A673 (cell line): ENCODE results near the gene PCDHGB4. TPM values are rescaled to one million over a fixed set of nuclear protein-coding genes. Genes with fewer than 3 reads are reported as not detected.
"Not testable (repeated sequence)": the region's sequence is repeated elsewhere in the genome, so short reads cannot be mapped to it uniquely, and the experiment has no call there.

Experiments
- BruUV-seq: library from RNA; stranded (reverse); fragments of 400-500 nt; replicated peaks from 2 replicates; lab custom pipeline; 2021; lab: Mats Ljungman, UMichigan
- CTCF ChIA-PET: fragments of 300-600 bp; sonication (Branson Sonifier 250); formaldehyde crosslinking; loops from one replicate; lab custom pipeline; 2022; ENCODE audit warnings: antibody characterized with exemption; lab: Charles Lee
- POLR2A ChIA-PET: fragments of 300-600 bp; sonication (Branson Sonifier 250); formaldehyde crosslinking; loops from one replicate; lab custom pipeline; 2022; ENCODE audit warnings: antibody characterized with exemption; ENCODE audit not compliant: low non-redundant PET; lab: Charles Lee
- DNase-seq: peaks from one replicate; pipeline ENCODE4 v3.0.0-alpha.2; 2015; ENCODE audit warnings: low spot score
- H3K27ac ChIP-seq: fragments of 200-600 bp; sonication (generic); 2 replicates; pipeline ENCODE4 v1.5.1; 2016; ENCODE audit warnings: mixed run types, low read depth, mild to moderate bottlenecking, mixed read lengths, antibody characterized with exemption, low read length; ENCODE audit not compliant: poor library complexity, severe bottlenecking
- H3K27me3 ChIP-seq: fragments of 200-600 bp; sonication (generic); replicated peaks from 2 replicates; pipeline ENCODE4 v1.6.1; 2017; ENCODE audit warnings: mixed run types, low read depth, mild to moderate bottlenecking, mixed read lengths, antibody characterized with exemption, low read length; ENCODE audit not compliant: insufficient read depth, poor library complexity
- H3K36me3 ChIP-seq: fragments of 200-600 bp; sonication (generic); 2 replicates; pipeline ENCODE4 v1.6.1; 2016; ENCODE audit warnings: mixed run types, mild to moderate bottlenecking, mixed read lengths, antibody characterized with exemption, low read length; ENCODE audit not compliant: insufficient read depth, poor library complexity, severe bottlenecking
- H3K4me1 ChIP-seq: fragments of 200-600 bp; sonication (generic); 2 replicates; pipeline ENCODE4 v1.6.1; 2017; ENCODE audit warnings: mixed run types, mild to moderate bottlenecking, mixed read lengths, antibody characterized with exemption, low read length; ENCODE audit not compliant: insufficient read depth, poor library complexity, severe bottlenecking
- H3K4me3 ChIP-seq: fragments of 200-600 bp; sonication (generic); 2 replicates; pipeline ENCODE4 v1.5.1; 2016; ENCODE audit warnings: low read depth, mixed run types, mild to moderate bottlenecking, mixed read lengths, low read length; ENCODE audit not compliant: poor library complexity, severe bottlenecking
- H3K9me3 ChIP-seq: fragments of 200-600 bp; sonication (generic); 2 replicates; pipeline ENCODE4 v1.6.1; 2016; ENCODE audit warnings: mixed run types, low read depth, mild to moderate bottlenecking, mixed read lengths, antibody characterized with exemption, low read length; ENCODE audit not compliant: poor library complexity, severe bottlenecking
- CTCF ChIP-seq: fragments of 300-800, 200-600 bp; sonication (generic); conservative IDR thresholded peaks from 2 replicates; pipeline ENCODE4 v1.5.1; 2017; ENCODE audit warnings: low read depth, mild to moderate bottlenecking, antibody characterized with exemption, low read length, moderate library complexity, mixed read lengths
- EZH2 ChIP-seq: fragments of 200-600 bp; sonication (generic); IDR thresholded peaks from 2 replicates; pipeline ENCODE4 v1.6.1; 2017; ENCODE audit warnings: borderline replicate concordance, low read depth, mild to moderate bottlenecking, mixed read lengths, antibody characterized with exemption, low read length; ENCODE audit not compliant: poor library complexity, severe bottlenecking
- intact Hi-C: fragments of 100-400 bp; cut with micrococcal nuclease; formaldehyde crosslinking; loops from one replicate; pipeline ENCODE4 v1.10.0; 2022; ENCODE audit not compliant: unreplicated experiment
- total RNA-seq: library from RNA; stranded (reverse); gene quantifications from 2 replicates; pipeline ENCODE4 v1.2.3, GENCODE V29; 2021

Gene PCDHGB4
- total RNA-seq, 1 experiment from 2014 or later = 2.5 TPM

GRCh38 chr5:141345327-141345726 is 42.2 kb upstream of the PCDHGB4 start:
- ChIA-PET POLR2A (no interaction called here), CTCF (no interaction called here)
- no TSS peak for BruUV-seq
- intact Hi-C loops = no loop called here
- H3K4me1 ChIP-seq = no peaks in the 10 kb centered on the region
- H3K9me3 ChIP-seq = peaks cover 10% of the 10 kb centered on the region
- no peak for DNase-seq
- no peak overlapping the region for H3K27ac ChIP-seq
- H3K36me3 ChIP-seq = no peaks in the 10 kb centered on the region
- no peak overlapping the region for H3K4me3 ChIP-seq
- TF ChIP-seq EZH2 = no peak
- no peak for TF ChIP-seq CTCF
- H3K27me3 ChIP-seq = no peaks in the 10 kb centered on the region

GRCh38 chr5:141346017-141346416 is 41.5 kb upstream of the PCDHGB4 start:
- DNase-seq, BruUV-seq, H3K27me3 ChIP-seq, H3K27ac ChIP-seq, POLR2A ChIA-PET, H3K4me3 ChIP-seq, H3K36me3 ChIP-seq, H3K4me1 ChIP-seq, CTCF ChIA-PET, intact Hi-C loops: not testable (repeated sequence)
- peaks cover 12% of the 10 kb centered on the region for H3K9me3 ChIP-seq

GRCh38 chr5:141349917-141350619 is 37.4 kb upstream of the PCDHGB4 start, which contains the start of gene PCDHGB1:
TSS of gene PCDHGB1 (plus strand) at chr5:141350099. CDS start at chr5:141350261, 162 bp downstream.
- H3K9me3 ChIP-seq = peaks cover 32% of the 10 kb centered on the region
- POLR2A ChIA-PET = no interaction called here
- peak within 1 kb of the TSS; percentile 24 for H3K4me3 ChIP-seq
- intact Hi-C loops = loop anchor here (5.0 kb wide), 1 partner anchor 212 kb away; no protein-coding TSS in a partner anchor
- TF ChIP-seq CTCF = peak; percentile 76
- no peak for TF ChIP-seq EZH2
- peak; percentile 87 for DNase-seq
- H3K4me1 ChIP-seq = no peaks in the 10 kb centered on the region
- TSS peak; percentile 76 for BruUV-seq
- peak within 1 kb of the TSS; percentile 12 for H3K27ac ChIP-seq
- H3K27me3 ChIP-seq = no peaks in the 10 kb centered on the region
- CTCF ChIA-PET = interaction anchor here (0.6 to 2.5 kb wide), 6 partner anchors 31 to 214 kb away, joined by 3 to 12 read pairs (median 4); partner anchors contain the start of genes PCDHB14 and PCDHB15
- no peaks in the 10 kb centered on the region for H3K36me3 ChIP-seq
